ENCODE results near the gene FBXW12.

The FBXW12 gene

DNA sequence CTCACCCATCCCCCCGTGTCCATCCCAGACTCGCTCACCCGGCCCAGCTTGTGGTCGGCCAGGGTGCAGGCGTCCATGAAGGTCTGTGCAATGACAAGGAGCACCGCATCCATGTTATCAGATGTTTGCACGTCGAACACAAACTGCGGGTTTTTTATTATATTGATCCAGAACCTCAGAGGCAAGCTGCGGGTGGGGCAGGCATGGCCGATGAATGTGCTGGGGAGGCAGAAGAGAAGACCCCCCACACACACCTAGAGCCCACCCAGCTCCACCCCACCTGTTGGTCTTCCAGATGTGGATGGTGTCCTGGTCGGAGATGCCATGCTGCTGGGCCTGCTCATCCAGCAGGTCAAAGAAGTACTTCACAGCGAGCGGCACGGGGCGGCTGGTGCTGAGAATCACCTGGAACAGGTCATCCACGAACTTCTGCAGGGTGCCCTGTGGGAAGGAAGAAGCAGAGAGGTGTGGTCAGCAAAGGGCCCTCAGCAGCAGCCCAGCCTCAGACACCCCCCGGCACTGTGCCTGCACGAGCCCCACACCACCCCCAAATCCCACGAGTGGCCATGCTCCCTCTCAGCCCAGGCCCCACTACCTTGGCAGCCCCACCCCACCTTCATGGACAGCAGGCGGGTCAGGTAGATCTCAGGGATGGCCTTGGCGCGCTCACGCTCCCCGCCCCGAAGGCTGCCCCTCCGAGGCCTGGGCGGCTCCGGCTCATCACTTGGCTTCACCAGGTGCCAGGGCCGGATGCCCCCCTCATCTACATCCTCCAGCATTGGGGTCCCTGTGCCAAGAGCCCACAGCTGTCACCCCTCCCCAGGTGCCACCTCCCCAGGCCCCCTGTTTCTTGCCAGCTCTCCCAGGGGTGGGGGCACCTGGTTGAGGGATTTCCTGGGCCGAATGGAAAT, 37.5 kb downstream of the FBXW12 start:
- no peak for DNase-seq

DNA sequence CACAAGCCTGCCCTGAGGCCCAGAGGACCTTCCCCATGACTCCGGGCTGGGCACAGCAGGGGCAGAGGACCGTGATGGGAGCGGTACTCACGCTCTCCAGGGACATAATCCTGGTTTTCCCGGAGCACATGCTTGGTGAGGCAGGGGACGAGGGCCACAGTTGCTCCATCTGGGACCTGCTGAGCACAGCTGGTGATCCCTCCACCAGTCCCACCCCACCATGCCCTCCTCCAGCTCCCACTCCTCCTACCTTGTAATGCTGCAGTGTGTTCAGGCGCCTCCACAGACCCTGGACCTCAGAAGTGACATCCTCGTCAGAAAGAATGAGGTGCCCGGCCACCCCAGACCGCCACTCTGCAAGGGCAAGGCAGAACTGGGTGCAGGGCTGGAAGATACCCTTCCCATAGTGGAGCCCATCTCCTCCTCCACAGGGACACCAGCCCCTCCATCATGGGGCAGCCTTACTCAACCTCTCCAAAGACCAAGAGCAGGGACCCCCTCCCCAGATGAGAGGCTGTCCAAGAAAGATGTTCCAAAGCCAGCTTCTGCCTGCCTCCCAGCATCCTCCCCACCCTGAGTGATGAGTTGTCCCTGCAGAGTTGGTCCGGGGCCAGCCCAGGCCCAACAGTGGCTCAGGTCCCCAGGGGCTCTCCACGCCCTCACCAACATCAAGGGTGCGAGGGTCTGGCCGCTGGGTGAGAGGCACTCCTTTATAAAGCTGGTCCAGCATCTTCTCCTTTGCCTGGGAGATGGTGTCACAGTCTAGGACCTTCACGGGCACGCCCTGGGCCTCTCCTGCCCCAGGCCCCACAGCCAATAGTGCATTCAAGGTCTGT, 38.4 kb downstream of the FBXW12 start:
- no peak for DNase-seq

DNA sequence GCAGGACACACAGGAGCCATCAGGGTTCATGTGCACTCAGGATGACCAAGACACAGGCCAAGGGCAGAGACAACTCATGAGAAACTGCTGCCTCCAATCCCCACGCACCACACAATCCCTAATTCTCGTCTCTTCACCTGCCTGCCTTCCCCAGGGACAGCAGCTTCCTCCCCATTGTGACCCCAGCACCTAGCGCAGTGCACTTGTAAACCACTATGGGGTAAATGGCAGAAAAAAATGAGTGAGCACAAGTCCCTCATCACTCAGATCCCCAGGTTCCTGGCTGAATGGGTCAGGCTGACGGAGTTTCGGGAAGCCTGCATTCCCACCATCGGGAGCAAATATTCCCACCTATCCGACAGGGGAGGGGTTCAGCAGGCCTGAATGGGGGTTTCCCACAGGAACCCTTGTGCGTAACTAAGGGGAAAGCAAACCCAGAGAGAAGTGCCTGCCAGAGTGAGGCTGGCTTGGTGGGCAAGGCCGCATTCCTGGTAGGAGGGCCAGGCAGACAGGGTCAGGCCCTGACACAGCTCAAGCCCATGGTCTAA, 39.1 kb downstream of the FBXW12 start:
- DNase-seq: no peak

DNA sequence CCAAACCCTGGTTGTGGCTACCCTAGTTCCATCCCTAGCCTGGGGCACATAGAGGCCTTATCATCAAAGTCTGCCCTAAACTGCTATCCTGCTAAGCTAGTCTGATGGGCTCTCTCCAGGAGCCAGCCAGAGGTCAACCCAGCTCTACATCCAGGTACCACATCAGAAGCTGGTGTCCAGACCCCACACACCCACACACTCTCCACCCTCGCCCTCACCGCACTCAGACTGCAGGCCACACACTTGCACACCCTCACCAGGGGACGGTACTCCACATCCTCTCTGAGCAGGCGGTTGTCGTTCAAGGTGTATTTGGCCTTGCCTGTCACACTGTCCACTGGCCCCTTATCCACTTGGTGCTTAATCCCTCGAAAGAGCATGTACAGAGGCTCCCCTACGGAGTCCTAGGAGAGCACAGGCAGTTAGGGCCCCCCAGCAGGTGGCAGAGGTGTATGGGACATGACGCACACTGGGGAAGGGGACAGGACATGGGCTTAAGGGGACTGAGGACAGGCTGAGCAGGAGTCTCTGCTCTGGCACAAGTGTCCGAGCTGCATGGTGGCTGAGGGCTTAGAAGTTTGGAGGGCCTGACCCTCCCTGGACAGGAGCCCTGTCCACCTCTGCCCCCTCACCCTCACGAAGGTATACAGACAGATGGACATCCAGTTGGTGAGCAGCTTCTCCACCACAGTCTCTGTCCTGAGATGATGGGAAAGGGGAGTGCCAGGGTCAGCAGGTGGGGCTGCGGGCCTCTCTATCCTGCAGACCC, 39.8 kb downstream of the FBXW12 start:
- DNase-seq: no peak

GRCh38 chr3:48412375-48413001, 40.5 kb downstream of the FBXW12 start:
- DNase-seq: no peak

GRCh38 chr3:48413086-48413485, 41.1 kb downstream of the FBXW12 start:
- no peak for DNase-seq

GRCh38 chr3:48413611-48414010, 41.6 kb downstream of the FBXW12 start:
- no peak for DNase-seq

GRCh38 chr3:48414376-48415250, 42.6 kb downstream of the FBXW12 start:
- no peak for DNase-seq

DNA sequence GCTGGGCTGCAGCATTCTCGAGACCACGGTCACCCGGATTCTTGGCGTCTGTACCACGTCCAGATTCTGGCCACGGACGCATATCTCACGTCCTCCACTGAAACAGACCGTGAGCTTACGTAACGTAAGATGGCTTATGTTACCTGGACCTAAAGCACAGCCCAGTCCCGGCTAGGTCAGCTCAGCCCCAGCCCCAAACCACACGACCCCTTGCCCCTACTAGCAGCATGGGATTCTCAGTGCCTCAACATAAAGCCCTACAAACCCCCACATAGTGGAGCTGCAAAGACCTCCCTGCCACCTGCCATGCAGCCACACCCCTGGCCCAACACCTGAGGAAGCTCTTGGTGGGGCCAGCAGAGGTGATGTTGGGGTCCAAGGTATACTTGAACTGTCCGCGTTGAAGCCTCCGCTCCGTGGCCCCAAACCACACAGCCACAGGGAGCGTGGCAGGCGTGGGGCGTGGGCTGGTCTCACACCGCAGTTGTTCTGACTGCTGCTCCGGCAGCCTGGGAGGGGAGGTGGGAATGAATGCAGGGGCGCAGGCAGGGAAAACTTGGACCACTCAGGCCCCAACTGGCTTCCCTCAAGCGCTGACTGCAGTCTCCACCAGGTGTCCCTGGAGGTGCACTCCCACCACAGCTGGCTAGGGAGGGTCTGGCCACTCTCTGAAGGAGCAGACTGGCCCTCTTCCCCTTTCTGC, 43.4 kb downstream of the FBXW12 start:
- no peak for DNase-seq

- no peak for DNase-seq
Measured at GRCh38 chr3:48416091-48416505, 44.1 kb downstream of the FBXW12 start.

DNA sequence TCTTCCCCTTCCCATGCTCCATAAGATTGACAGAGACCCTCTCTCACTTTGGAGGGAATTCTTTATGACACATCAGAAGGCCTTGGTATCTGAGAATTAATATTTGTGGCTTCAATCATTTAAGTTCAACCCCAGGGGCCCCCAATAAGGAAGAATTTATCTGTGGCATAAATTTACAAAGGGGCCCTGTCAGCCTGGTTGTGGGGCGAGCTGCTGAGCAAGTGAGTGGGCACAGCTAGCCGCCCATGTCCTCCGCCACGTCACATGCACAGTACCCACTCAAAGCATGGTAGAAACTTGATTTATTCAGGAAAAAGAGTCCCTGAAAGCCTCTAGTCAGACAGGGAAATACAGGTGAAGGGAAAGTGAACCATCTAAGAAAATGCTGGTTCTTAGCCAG, 44.5 kb downstream of the FBXW12 start:
- no peak for DNase-seq

DNA sequence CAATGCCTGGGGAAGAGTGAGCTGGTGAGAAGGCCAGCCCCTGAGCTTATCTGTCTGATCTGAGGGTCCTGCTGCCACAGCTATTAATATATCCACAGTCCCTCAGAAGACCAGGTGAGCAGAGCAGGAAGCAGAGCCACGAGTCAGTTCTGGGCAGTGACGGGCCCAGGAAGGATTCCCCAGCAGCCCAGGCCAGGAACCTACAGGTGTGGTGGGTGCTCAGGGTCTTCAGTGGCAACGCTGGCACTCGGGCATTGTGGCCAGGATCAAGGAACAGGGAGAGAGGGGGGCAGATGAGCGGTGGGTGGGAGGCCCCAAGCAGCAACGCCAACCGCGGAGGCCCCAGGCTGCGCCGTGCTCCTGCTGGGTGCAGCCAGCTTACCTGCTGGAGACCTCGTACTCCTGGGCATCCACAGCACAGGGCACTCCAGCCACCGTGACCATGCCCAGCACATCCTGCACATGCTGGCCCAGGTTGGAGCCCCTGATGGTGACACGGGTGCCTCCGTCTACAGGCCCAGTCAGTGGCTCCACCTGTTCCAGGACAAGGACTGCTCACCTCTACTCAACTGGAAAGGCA, 45.6 kb downstream of the FBXW12 start:
- DNase-seq: no peak

DNA sequence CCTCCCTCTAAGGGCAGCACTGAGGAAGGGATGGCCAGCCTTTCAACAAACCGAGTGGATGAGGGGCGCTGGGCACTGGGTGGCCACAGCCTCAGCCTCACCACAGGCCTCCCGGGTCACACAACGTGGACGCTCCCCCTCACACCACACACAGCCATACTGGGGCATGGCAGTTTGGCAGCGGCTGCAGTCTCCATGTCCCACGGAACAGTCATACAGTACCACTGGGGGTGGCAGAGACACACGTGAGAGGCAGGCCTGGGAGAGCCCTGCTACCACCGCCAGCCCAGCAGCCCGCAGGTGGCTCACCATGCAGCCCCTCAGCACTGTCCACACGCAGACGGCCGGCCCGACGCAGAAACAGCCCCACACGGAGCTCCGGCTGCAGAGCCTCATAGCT, 46.1 kb downstream of the FBXW12 start:
- no peak for DNase-seq

DNA sequence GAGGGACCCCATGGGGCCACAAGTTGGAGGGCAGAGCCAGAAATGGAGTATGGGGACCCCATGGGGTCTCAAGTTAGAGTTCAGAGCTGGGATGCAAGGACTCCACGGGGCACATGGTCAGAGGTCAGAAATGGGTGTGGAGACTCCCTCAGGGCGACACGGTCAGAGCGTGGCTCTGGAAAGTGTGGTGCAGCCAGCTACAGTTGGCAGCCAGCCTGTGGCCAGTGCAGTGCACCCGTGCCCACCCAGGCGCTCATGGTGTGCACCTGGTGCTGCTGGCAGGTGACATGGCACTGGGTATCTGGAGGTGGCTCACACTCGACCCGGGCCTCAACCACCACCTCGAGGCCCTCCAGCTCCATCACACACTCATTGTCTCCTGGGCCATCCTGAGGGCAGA, 46.6 kb downstream of the FBXW12 start:
- DNase-seq: no peak

GRCh38 chr3:48419149-48419548, 47.1 kb downstream of the FBXW12 start:
- DNase-seq: no peak

DNA sequence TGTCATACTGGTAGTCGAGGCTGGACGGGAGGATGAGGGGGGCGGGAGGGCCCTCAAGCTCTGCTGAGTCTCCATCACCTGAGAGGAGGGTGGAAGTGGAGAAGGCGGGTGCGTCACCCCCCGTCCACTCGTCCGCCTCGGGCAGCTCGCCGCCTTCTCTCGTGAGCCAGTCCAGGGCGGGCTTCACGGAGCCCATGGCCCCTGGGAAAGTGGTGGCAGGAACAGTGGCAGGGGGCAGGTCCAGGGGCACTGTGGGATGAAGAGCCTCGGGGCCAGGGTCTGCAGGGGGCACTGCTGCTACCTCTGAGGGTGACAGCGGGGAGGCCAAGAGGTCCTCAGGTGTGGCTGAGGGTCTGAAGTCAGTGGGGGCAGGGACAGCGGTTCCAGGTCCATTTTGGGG, 47.6 kb downstream of the FBXW12 start:
- DNase-seq: no peak

DNA sequence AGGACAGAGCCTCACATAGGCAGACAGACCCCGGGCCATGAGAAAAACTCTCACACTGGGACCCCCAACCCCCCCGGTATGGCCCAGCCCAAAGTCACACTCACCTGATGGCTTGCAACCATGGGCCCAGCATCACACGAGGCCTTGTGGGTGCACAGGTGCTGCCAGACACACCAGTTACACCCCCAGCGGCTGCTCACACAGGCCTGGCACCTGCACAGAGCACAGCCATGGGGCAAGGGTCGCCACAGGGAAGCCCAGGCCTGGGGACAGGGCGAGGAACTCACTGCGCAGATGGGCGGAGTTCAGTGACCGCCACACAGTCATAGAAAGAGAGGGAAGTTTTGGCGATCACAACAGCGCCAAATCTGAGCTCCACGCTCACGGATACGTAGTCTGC, 48.5 kb downstream of the FBXW12 start:
- no peak for DNase-seq

DNA sequence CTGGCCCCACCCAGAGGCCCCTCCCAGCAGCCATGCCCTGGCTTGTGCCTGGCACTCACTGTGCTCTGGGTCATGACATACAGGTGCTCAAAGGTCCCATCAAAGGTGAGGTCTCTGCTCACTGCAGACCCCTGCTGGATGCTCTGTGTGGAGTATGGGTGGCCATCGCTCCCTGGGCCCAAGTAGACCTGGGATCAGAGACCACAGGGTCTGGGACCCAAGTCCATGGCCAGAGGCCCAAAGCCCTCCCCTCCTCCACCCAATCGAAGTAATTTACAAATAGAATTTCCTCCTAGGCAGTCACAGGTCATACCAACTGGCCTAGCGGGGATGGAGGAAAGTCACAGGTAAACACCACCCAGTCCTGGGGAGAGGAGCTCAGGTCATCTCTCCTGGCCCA, 50.3 kb downstream of the FBXW12 start:
- no peak for DNase-seq

- no peak for DNase-seq
Measured at GRCh38 chr3:48422681-48423080, 50.7 kb downstream of the FBXW12 start.

DNA sequence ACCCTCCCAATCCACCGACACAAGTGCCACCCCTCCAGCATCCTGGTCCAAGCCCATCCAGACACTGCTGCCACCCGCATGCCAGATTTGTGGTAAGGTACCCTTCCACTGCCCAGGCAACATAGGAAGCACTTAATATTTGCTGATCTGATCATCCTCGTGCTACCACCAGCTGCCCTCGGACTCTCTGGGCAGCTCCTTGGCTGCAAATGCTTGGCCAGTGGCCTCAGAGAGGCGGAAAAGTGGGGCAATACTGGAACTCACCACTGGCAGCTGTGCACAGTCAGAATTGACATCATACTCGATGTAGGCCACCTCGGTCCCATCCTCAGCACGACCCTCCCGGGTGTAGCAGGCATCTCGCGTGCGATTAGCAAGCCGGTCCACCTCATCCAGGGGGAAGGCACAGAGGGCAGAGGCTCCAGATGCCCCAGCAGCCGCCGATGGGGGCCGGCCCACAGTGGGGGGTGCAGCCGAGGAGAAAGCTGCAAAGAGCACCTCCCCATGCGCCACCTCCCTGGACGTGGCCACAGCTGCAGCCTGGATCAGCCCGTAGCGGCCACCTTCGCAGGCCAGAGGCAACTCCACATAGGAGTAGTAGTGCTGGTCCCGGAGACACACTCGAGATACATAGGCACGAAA, 51.3 kb downstream of the FBXW12 start:
- DNase-seq: no peak

Data from NCI-H226 (cell line).